A673 (cell line): Measurements from ENCODE around the gene OTUD5. TPM values are rescaled to one million over a fixed set of nuclear protein-coding genes. Genes with fewer than 3 reads are reported as not detected.
A peak's percentile ranks its signal among the peaks of the same experiment; 100 is the strongest.

Experiments
- BruUV-seq: library from RNA; stranded (reverse); fragments of 400-500 nt; replicated peaks from 2 replicates; lab custom pipeline; 2021; lab: Mats Ljungman, UMichigan
- CTCF ChIA-PET: fragments of 300-600 bp; sonication (Branson Sonifier 250); formaldehyde crosslinking; loops from one replicate; lab custom pipeline; 2022; ENCODE audit warnings: antibody characterized with exemption; lab: Charles Lee
- POLR2A ChIA-PET: fragments of 300-600 bp; sonication (Branson Sonifier 250); formaldehyde crosslinking; loops from one replicate; lab custom pipeline; 2022; ENCODE audit warnings: antibody characterized with exemption; ENCODE audit not compliant: low non-redundant PET; lab: Charles Lee
- DNase-seq: peaks from one replicate; pipeline ENCODE4 v3.0.0-alpha.2; 2015; ENCODE audit warnings: low spot score
- H3K27ac ChIP-seq: fragments of 200-600 bp; sonication (generic); 2 replicates; pipeline ENCODE4 v1.5.1; 2016; ENCODE audit warnings: mixed run types, low read depth, mild to moderate bottlenecking, mixed read lengths, antibody characterized with exemption, low read length; ENCODE audit not compliant: poor library complexity, severe bottlenecking
- H3K27me3 ChIP-seq: fragments of 200-600 bp; sonication (generic); replicated peaks from 2 replicates; pipeline ENCODE4 v1.6.1; 2017; ENCODE audit warnings: mixed run types, low read depth, mild to moderate bottlenecking, mixed read lengths, antibody characterized with exemption, low read length; ENCODE audit not compliant: insufficient read depth, poor library complexity
- H3K36me3 ChIP-seq: fragments of 200-600 bp; sonication (generic); 2 replicates; pipeline ENCODE4 v1.6.1; 2016; ENCODE audit warnings: mixed run types, mild to moderate bottlenecking, mixed read lengths, antibody characterized with exemption, low read length; ENCODE audit not compliant: insufficient read depth, poor library complexity, severe bottlenecking
- H3K4me1 ChIP-seq: fragments of 200-600 bp; sonication (generic); 2 replicates; pipeline ENCODE4 v1.6.1; 2017; ENCODE audit warnings: mixed run types, mild to moderate bottlenecking, mixed read lengths, antibody characterized with exemption, low read length; ENCODE audit not compliant: insufficient read depth, poor library complexity, severe bottlenecking
- H3K4me3 ChIP-seq: fragments of 200-600 bp; sonication (generic); 2 replicates; pipeline ENCODE4 v1.5.1; 2016; ENCODE audit warnings: low read depth, mixed run types, mild to moderate bottlenecking, mixed read lengths, low read length; ENCODE audit not compliant: poor library complexity, severe bottlenecking
- H3K9me3 ChIP-seq: fragments of 200-600 bp; sonication (generic); 2 replicates; pipeline ENCODE4 v1.6.1; 2016; ENCODE audit warnings: mixed run types, low read depth, mild to moderate bottlenecking, mixed read lengths, antibody characterized with exemption, low read length; ENCODE audit not compliant: poor library complexity, severe bottlenecking
- EZH2 ChIP-seq: fragments of 200-600 bp; sonication (generic); IDR thresholded peaks from 2 replicates; pipeline ENCODE4 v1.6.1; 2017; ENCODE audit warnings: borderline replicate concordance, low read depth, mild to moderate bottlenecking, mixed read lengths, antibody characterized with exemption, low read length; ENCODE audit not compliant: poor library complexity, severe bottlenecking
- intact Hi-C: fragments of 100-400 bp; cut with micrococcal nuclease; formaldehyde crosslinking; loops from one replicate; pipeline ENCODE4 v1.10.0; 2022; ENCODE audit not compliant: unreplicated experiment
- total RNA-seq: library from RNA; stranded (reverse); gene quantifications from 2 replicates; pipeline ENCODE4 v1.2.3, GENCODE V29; 2021
- TF ChIP-seq, protein P1 (sequence below): fragments of 300-800, 200-600 bp; sonication (generic); conservative IDR thresholded peaks from 2 replicates; pipeline ENCODE4 v1.5.1; 2017; ENCODE audit warnings: low read depth, mild to moderate bottlenecking, antibody characterized with exemption, low read length, moderate library complexity, mixed read lengths

Gene OTUD5
- total RNA-seq, 1 experiment from 2014 or later: 67.5 TPM

DNA sequence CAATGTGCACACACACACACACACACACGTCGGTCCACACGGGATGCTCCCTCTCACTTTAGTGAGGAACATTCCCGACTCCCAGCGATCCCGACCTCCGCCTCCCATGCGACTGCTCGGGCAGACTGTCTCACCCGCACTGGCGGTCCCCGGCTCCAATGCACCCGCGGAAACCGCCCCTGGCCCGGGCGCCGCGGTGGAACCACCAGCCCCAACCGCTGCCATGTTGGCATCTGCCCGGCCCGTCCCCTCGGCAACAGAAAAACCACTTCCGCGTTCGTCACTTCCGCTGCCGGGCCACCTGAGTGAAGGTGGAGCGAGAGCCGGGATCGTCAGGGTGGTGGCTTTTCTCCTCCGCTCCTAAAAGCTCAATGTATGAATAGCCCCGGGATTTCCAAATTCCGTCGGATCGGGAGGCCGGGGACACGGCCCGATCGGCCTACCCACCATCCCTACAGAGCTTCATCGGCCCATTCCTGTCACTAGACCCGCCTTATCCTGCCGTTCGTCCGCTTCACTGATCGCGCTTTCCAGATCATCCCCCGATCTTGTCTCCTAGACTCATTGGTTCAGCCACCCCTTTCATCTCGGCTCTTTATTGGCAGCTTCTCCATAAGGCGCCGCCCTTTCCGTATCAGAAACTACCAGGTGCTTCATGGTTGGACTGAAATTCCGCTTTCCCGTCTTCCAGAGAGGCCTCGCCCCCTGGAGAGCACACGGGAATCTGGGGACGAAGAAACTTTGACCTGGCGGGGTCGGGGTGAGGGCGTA, 45.8 kb downstream of the OTUD5 start, which contains the start of gene SLC35A2:
TSS of gene SLC35A2 (minus strand) at position 235 of the 771 bp plus-strand sequence. CDS start at position 225, 10 bp downstream.
- Histone ChIP-seq H3K27me3 (no peaks in the 10 kb centered on the region), H3K9me3 (no peaks in the 10 kb centered on the region), H3K27ac (peak within 1 kb of the TSS; percentile 73), H3K4me1 (no peaks in the 10 kb centered on the region), H3K36me3 (peaks cover 8% of the 10 kb centered on the region), H3K4me3 (peak within 1 kb of the TSS; percentile 82)
- intact Hi-C loops: no loop called here
- BruUV-seq: no TSS peak
- CTCF ChIA-PET: interaction anchor here (0.5 kb wide), 1 partner anchor 314 kb away, joined by 4 read pairs; no protein-coding TSS in a partner anchor
- DNase-seq: peak; percentile 83
- TF ChIP-seq EZH2: no peak
- TF ChIP-seq, protein P1, sequence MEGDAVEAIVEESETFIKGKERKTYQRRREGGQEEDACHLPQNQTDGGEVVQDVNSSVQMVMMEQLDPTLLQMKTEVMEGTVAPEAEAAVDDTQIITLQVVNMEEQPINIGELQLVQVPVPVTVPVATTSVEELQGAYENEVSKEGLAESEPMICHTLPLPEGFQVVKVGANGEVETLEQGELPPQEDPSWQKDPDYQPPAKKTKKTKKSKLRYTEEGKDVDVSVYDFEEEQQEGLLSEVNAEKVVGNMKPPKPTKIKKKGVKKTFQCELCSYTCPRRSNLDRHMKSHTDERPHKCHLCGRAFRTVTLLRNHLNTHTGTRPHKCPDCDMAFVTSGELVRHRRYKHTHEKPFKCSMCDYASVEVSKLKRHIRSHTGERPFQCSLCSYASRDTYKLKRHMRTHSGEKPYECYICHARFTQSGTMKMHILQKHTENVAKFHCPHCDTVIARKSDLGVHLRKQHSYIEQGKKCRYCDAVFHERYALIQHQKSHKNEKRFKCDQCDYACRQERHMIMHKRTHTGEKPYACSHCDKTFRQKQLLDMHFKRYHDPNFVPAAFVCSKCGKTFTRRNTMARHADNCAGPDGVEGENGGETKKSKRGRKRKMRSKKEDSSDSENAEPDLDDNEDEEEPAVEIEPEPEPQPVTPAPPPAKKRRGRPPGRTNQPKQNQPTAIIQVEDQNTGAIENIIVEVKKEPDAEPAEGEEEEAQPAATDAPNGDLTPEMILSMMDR: no peak
- POLR2A ChIA-PET: no interaction called here

GRCh38 chrX:48910926-48911411, 46.4 kb downstream of the OTUD5 start:
- H3K36me3 ChIP-seq: peaks cover 8% of the 10 kb centered on the region
- no peaks in the 10 kb centered on the region for H3K9me3 ChIP-seq
- DNase-seq: peak; percentile 30
- CTCF ChIA-PET: no interaction called here
- no peaks in the 10 kb centered on the region for H3K27me3 ChIP-seq
- peak overlapping the region; percentile 73 for H3K27ac ChIP-seq
- POLR2A ChIA-PET: no interaction called here
- H3K4me1 ChIP-seq: no peaks in the 10 kb centered on the region
- peak overlapping the region; percentile 82 for H3K4me3 ChIP-seq
- BruUV-seq: no TSS peak
- TF ChIP-seq, protein P1: no peak
- no peak for TF ChIP-seq EZH2
- intact Hi-C loops: no loop called here

DNA sequence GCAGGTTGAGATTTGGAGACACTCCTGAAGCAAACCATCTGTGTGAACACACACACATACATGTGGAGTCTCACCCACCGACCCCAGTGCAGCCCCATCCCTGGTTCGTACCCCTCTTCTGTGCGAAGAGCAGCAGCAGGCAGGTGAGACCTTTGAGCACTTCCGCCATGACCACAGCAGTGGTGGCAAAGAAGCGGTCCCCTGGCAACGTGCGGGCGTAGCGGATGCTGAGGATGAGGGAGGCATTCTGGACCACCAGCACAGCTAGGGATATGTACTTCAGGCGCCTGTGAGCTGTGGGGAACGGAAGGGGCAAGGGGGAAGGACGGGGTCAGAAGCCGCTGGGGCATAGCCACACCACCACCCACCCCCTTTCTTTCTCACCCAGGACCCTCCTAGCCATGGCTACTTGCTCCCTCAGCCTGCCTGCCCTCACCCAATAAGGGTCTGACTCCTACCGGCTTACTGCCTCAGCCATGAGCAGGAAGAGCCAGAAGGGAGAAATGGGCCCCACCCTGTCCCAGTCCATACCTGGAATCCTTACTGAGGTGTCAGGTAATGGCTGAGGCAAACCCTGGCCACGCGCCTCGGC, 47.6 kb downstream of the OTUD5 start:
- POLR2A ChIA-PET: no interaction called here

More for the DNA sequence above, 47.6 kb downstream of the OTUD5 start:
- Histone ChIP-seq H3K36me3 (peaks cover 6% of the 10 kb centered on the region), H3K4me1 (no peaks in the 10 kb centered on the region), H3K27me3 (no peaks in the 10 kb centered on the region), H3K4me3 (no peak overlapping the region), H3K27ac (no peak overlapping the region), H3K9me3 (no peaks in the 10 kb centered on the region)
- no peak for DNase-seq
- TF ChIP-seq EZH2: no peak
- TF ChIP-seq, protein P1: no peak
- intact Hi-C loops: no loop called here
- no TSS peak for BruUV-seq
- CTCF ChIA-PET: no interaction called here
